ENCODE results near the gene HOXA13. TPM values are rescaled to one million over a fixed set of nuclear protein-coding genes. Genes with fewer than 3 reads are reported as not detected.

Gene HOXA13
- total RNA-seq, 1 experiment from 2014 or later = not detected

GRCh38 chr7:27244488-27245123 is 44.7 kb upstream of the HOXA13 start:
- no peak overlapping the region for H2AFZ ChIP-seq (ENCODE audit: low read length)
- no peak overlapping the region for H3K4ac ChIP-seq (ENCODE audit: low read depth, low read length)
- no peaks in the 10 kb centered on the region for H3K4me1 ChIP-seq (ENCODE audit: insufficient read depth, low read length)
- no peak overlapping the region for H3K27ac ChIP-seq (ENCODE audit: insufficient read length, low read depth, low read length)
- H2BK15ac ChIP-seq (ENCODE audit: low read depth, low read length) = no peak overlapping the region
- H3K4me2 ChIP-seq (ENCODE audit: insufficient read depth, insufficient read length, low read length) = no peak overlapping the region
- H2BK20ac ChIP-seq (ENCODE audit: low read depth, low read length, poor library complexity, severe bottlenecking) = no peak overlapping the region
- WGBS (ENCODE audit: extremely low coverage, insufficient read length, low lambda C conversion rate) = no CpG with 5 or more reads among the region's 18 CpGs
- H3K18ac ChIP-seq (ENCODE audit: insufficient read length, low read depth, low read length) = no peak overlapping the region
- peaks cover 100% of the 10 kb centered on the region for H3K27me3 Mint-ChIP-seq (ENCODE audit: low read depth)
- peaks cover 3% of the 10 kb centered on the region for H4K20me1 ChIP-seq (ENCODE audit: control insufficient read depth, insufficient read depth, insufficient read length)
- no peak overlapping the region for H3K23ac ChIP-seq (ENCODE audit: insufficient read length, low read depth, low read length)
- TF ChIP-seq CTCF (conservative IDR thresholded peaks at IDR 0.05) = no peak
- peaks cover 3% of the 10 kb centered on the region for H3K23me2 ChIP-seq (ENCODE audit: insufficient read length, low read depth, low read length, poor library complexity, severe bottlenecking)
- H3K27me3 ChIP-seq (ENCODE audit: insufficient read depth, low read length) = peaks cover 100% of the 10 kb centered on the region
- H3K14ac ChIP-seq (ENCODE audit: insufficient read depth, low read length) = no peak overlapping the region
- H3K9me3 Mint-ChIP-seq = peaks cover 2 to 8% of the 10 kb centered on the region in 2 experiments; a peak in 2 of 5 replicates
- H4K91ac ChIP-seq (ENCODE audit: insufficient read length, low read depth, low read length) = no peak overlapping the region
- H3K56ac ChIP-seq (ENCODE audit: insufficient read length, low read depth, low read length) = no peak overlapping the region
- no peak overlapping the region for H3K27ac Mint-ChIP-seq
- no peak overlapping the region for H2BK5ac ChIP-seq (ENCODE audit: insufficient read length, low read length)
- H4K8ac ChIP-seq (replicated peaks; ENCODE audit: insufficient read length, low read depth, low read length) = no peak overlapping the region
- no peak overlapping the region for H2BK12ac ChIP-seq (ENCODE audit: insufficient read length, low read depth, low read length)
- H3K9ac ChIP-seq (ENCODE audit: extremely low read depth, insufficient read length, low read length) = no peak overlapping the region
- peaks cover 32 to 59% of the 10 kb centered on the region in 2 experiments for H3K4me1 Mint-ChIP-seq
- H3K79me2 ChIP-seq (ENCODE audit: insufficient read depth, low read length) = no peaks in the 10 kb centered on the region
- peak overlapping the region in 1 of 2 experiments; percentile 65; a peak in 3 of 5 replicates for H3K4me3 Mint-ChIP-seq
- H4K5ac ChIP-seq (ENCODE audit: insufficient read length, low read depth, low read length) = no peak overlapping the region
- H2BK120ac ChIP-seq (ENCODE audit: low read depth, low read length, poor library complexity, severe bottlenecking) = no peak overlapping the region
- DNase-seq = peak; percentile 36
- no peaks in the 10 kb centered on the region for H3K79me1 ChIP-seq (ENCODE audit: insufficient read depth, low read depth, low read length, poor library complexity, severe bottlenecking)
- no peak overlapping the region for H2AK5ac ChIP-seq (ENCODE audit: insufficient read length, low read length)
- no peak overlapping the region for H3T11ph ChIP-seq (ENCODE audit: low read length)
- H3K36me3 Mint-ChIP-seq (ENCODE audit: insufficient read depth in 1 of 3, low read depth in 3 of 3) = 0 out of 7 replicates have a peak, but pooled peaks cover 0 to 1% (median 0%) of the 10 kb centered on the region in 3 experiments
- no peaks in the 10 kb centered on the region for H3K9me3 ChIP-seq (ENCODE audit: control insufficient read depth, low read depth, low read length)

Measured in H9 (cell line).